Right atrium auricular region (tissue), 2 donors: ENCODE data around the gene TBC1D10A. TPM values are rescaled to one million over a fixed set of nuclear protein-coding genes. Genes with fewer than 3 reads are reported as not detected.

Experiments used
- DNase-seq: peaks from one replicate; pipeline ENCODE4 v3.0.0-alpha.2; 2019; ENCODE audit warnings: low spot score
- H3K27ac ChIP-seq, 2 donors: fragments of 200-600 bp; sonication (generic); 1 replicate in 1 of 2; 2 replicates in 1 of 2; pipeline ENCODE4 v1.5.1; 2016 to 2019
- H3K27me3 ChIP-seq, 2 donors: fragments of 200-600 bp; sonication (generic); one replicate each; pipeline versions ENCODE4 v1.5.1 to v1.6.0; 2017 to 2019
- H3K36me3 ChIP-seq: fragments of 200-600 bp; sonication (generic); one replicate; pipeline ENCODE4 v1.5.1; 2016
- H3K4me1 ChIP-seq, 2 donors: fragments of 200-600 bp; sonication (generic); one replicate each; pipeline versions ENCODE4 v1.5.1 to v1.6.0; 2017 to 2019
- H3K4me3 ChIP-seq, 2 donors: fragments of 200-600 bp; sonication (generic); 1 replicate in 1 of 2; 2 replicates in 1 of 2; pipeline ENCODE4 v1.5.1; 2017 to 2019; ENCODE audit warnings: mild to moderate bottlenecking in 1 of 2, moderate library complexity in 1 of 2
- H3K9me3 ChIP-seq, 2 donors: fragments of 200-600 bp; sonication (generic); one replicate each; pipeline ENCODE4 v1.5.1; 2019
- total RNA-seq, 2 donors: library from RNA; depleted of rRNA; stranded (reverse); fragments of >200 nt; gene quantifications; one replicate each; pipeline ENCODE4 v1.1.0, GENCODE V29; 2016
- TF ChIP-seq, protein P1 (sequence below), 2 donors: fragments of 200-600 bp; sonication (generic); IDR thresholded peaks; one replicate each; pipeline ENCODE4 v1.5.1; 2019; ENCODE audit warnings: antibody characterized with exemption in 2 of 2

The TBC1D10A gene
- total RNA-seq, 2 donors from 2014 or later, result 5.9 to 9.3 TPM

DNA sequence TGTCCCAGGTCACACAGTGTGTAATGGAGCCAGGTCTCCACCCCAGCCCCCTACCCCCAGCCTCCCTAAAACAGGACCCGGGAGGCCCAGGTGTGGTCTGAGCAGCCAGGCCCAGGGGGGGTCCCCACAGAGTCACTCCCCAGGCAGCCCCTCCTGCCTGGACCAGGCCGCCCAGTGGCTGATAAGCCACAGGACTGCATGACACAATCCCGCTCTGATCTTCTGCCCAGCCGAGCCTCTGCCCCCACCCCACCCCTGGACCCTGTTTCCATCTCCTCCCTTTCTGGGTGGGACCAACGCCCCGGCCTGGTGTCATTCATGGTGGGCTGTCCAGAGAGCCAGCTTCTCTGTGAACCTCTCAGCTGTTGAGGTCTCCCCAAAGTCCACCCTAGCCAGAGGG, 72.4 kb downstream of the TBC1D10A start:
- no peaks in the 10 kb centered on the region for H3K36me3 ChIP-seq
- no peak overlapping the region for H3K4me3 ChIP-seq
- H3K9me3 ChIP-seq, result no peaks in the 10 kb centered on the region
- no peak for DNase-seq
- TF ChIP-seq, protein P1, sequence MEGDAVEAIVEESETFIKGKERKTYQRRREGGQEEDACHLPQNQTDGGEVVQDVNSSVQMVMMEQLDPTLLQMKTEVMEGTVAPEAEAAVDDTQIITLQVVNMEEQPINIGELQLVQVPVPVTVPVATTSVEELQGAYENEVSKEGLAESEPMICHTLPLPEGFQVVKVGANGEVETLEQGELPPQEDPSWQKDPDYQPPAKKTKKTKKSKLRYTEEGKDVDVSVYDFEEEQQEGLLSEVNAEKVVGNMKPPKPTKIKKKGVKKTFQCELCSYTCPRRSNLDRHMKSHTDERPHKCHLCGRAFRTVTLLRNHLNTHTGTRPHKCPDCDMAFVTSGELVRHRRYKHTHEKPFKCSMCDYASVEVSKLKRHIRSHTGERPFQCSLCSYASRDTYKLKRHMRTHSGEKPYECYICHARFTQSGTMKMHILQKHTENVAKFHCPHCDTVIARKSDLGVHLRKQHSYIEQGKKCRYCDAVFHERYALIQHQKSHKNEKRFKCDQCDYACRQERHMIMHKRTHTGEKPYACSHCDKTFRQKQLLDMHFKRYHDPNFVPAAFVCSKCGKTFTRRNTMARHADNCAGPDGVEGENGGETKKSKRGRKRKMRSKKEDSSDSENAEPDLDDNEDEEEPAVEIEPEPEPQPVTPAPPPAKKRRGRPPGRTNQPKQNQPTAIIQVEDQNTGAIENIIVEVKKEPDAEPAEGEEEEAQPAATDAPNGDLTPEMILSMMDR (IDR thresholded peaks at IDR 0.05), result no peak
- H3K27me3 ChIP-seq, result no peaks in the 10 kb centered on the region
- peaks cover 0 to 32% of the 10 kb centered on the region in 2 donors for H3K4me1 ChIP-seq
- no peak overlapping the region for H3K27ac ChIP-seq

DNA sequence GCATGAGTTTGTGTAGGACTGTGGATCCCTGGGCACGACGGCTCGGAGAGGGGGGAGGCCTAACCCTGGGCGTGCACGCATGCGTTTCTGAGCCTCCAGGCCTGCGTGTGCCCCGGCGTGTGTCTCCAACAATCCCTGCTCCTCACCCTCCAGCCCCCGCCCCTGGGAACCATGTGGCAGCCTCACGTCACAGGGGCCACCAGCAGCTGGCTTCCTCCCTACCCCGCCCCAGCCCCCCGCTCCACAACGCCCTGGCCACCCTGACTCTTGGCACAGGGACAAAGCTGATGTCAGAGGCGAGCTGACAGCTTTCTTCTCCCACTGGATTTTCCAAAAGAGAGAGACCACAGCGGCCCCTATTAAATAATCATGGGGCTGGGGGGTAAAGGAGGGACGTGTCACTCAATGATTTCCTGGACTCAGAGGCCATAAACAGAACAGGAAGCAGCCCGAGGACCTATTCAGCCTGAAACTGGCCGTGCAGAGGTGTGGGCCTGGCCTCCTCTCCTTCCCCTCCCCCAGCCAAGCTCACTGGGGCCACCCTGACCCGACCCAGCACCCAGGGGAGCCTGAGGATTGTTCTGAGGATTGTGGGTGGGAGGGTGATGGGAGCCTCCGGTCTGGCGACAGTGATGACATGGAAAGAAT, 73.4 kb downstream of the TBC1D10A start:
- peak overlapping the region in 1 of 2 donors; percentile 48 for H3K27ac ChIP-seq
- DNase-seq, result peak; percentile 65
- no peaks in the 10 kb centered on the region for H3K27me3 ChIP-seq
- no peaks in the 10 kb centered on the region for H3K36me3 ChIP-seq
- H3K4me3 ChIP-seq, result peak overlapping the region in 1 of 2 donors; percentile 4
- no peaks in the 10 kb centered on the region for H3K9me3 ChIP-seq
- peaks cover 0 to 38% of the 10 kb centered on the region in 2 donors for H3K4me1 ChIP-seq
- TF ChIP-seq, protein P1 (IDR thresholded peaks at IDR 0.05), result no peak

DNA sequence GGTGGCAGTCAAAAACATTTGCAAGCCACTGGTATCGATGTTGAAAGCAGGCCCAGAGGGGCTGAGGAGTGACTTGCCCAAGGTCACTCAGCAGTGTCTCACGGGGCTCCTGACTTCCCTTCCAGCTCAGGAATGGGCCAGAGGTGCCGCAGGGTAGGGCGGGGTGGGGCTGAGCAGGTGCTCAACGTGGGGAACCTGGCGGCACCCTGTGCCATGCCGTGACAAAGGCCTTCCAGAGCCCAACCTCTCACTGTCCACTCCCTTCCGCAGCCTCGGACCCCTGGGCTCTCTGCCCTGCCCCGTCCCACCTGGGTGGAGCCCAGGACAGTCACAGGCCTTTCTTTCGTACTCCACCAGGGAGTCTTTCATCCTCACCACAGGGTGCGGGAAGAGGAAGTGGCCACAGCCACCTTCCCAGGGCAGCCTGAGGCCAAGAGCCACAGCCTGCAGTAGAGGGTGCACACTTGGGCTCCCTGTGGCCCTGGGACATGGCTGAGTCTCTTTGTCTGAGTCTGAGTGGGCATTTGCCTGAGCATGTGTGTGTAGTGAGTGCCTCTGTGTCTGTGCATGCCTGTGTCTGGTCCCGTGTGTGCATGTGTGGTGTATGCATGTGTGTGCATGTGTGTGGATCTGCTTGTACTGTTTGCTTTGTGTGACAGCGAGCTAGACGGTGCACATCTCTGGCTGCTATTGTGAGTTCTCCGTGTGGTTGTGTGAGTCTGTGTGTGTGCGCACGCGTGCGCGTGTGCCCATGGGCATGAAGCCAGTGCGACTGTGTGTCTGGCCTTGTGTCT, 74.1 kb downstream of the TBC1D10A start:
- TF ChIP-seq, protein P1 (IDR thresholded peaks at IDR 0.05), result no peak
- Histone ChIP-seq H3K27ac (peak overlapping the region; percentile 21 to 48), H3K36me3 (no peaks in the 10 kb centered on the region), H3K4me1 (peaks cover 0 to 38% of the 10 kb centered on the region in 2 donors), H3K4me3 (no peak overlapping the region), H3K27me3 (no peaks in the 10 kb centered on the region), H3K9me3 (no peaks in the 10 kb centered on the region)
- no peak for DNase-seq

DNA sequence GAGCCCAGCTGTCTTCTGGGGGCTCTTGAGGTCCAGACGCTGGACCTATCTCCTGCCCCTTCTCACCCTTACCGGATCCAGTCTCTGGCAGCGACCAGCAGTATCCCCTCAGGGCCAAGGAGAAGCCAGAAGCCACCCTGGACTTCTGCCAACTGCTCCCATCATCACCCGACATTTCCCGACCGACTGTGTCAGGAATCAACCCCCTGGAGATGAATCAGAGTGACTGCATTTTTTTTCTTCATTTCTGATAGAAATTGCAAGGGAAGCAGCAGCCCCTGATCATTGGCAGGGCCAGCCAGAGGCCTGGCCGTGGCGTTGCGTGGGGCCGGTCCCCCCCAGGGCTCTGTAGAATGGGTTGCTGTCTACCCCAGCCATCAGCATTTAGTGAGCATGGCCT, 75.0 kb downstream of the TBC1D10A start:
- no peaks in the 10 kb centered on the region for H3K9me3 ChIP-seq
- no peak for DNase-seq
- H3K27ac ChIP-seq, result no peak overlapping the region
- peaks cover 0 to 43% of the 10 kb centered on the region in 2 donors for H3K4me1 ChIP-seq
- H3K4me3 ChIP-seq, result no peak overlapping the region
- peaks cover 0 to 4% of the 10 kb centered on the region in 2 donors for H3K27me3 ChIP-seq
- H3K36me3 ChIP-seq, result no peaks in the 10 kb centered on the region
- TF ChIP-seq, protein P1 (IDR thresholded peaks at IDR 0.05), result no peak

DNA sequence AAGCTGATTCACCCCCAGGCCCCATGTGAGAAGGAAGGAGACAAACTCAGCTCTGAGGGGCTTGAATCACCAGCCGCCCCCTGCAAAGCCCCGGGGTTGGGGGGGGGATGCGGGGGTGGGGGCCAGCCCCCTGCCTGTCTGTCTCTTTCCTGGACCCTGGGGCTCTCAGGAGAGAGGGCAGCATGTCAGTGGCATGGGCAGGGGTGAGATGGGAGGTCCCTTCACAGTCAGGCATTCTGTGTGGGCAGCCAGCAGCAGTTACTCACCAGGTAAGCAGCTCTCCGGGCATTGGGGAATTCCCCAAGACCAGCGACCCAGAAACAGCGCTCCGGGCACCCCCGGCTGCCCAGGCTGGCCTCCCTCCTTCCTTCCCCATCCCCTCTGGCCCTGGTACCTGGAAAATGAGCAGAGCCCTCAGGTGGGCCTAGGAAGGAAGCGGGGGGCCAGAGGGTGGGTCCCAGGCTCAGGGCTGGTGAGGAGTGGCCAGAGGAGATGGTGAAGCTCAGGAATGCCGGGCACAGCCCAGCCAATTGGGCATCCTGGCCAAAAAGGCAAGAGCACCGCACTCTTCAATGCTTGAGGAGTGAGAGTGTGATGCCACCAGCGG, 76.0 kb downstream of the TBC1D10A start:
- no peaks in the 10 kb centered on the region for H3K36me3 ChIP-seq
- H3K9me3 ChIP-seq, result no peaks in the 10 kb centered on the region
- TF ChIP-seq, protein P1 (IDR thresholded peaks at IDR 0.05), result no peak
- DNase-seq, result no peak
- H3K4me3 ChIP-seq, result no peak overlapping the region
- H3K27ac ChIP-seq, result peak overlapping the region in 1 of 2 donors; percentile 22
- H3K27me3 ChIP-seq, result peaks cover 0 to 4% of the 10 kb centered on the region in 2 donors
- peaks cover 0 to 45% of the 10 kb centered on the region in 2 donors for H3K4me1 ChIP-seq
